ENCODE measurements around the gene OBSCN.

OBSCN gene

DNA sequence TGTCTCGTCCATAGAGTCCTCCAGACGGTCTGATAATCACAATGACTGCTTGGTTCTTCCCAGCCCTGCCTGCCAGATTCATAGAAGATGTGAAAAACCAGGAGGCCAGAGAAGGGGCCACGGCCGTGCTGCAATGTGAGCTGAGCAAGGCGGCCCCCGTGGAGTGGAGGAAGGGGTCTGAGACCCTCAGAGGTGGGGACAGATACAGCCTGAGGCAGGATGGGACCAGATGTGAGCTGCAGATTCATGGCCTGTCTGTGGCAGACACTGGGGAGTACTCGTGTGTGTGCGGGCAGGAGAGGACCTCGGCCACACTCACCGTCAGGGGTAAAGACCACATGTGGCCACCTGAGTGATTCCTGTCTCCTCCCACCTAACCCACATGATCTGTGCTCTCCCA is 86.9 kb downstream of the OBSCN start:
- DNase-seq: no peak

DNA sequence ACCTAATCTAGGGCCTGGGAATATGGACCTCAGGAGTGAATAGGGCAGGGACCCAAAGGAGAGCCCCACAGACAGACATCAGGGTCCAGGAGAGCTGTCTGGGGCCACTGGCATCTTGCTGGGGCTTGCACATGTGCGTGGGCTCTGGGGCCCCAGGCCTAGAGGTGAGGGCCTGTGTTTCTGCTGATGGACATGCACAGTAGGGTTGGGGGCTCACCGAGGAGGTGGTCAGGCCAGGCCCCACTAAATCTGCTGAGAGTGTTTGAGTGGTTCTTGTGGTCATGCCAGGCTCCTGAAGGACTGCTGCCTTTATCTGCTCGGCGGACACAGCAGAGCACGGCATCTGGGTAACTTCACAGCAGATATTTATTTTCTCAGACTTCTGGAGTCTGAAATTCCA is 87.4 kb downstream of the OBSCN start:
- no peak for DNase-seq

DNA sequence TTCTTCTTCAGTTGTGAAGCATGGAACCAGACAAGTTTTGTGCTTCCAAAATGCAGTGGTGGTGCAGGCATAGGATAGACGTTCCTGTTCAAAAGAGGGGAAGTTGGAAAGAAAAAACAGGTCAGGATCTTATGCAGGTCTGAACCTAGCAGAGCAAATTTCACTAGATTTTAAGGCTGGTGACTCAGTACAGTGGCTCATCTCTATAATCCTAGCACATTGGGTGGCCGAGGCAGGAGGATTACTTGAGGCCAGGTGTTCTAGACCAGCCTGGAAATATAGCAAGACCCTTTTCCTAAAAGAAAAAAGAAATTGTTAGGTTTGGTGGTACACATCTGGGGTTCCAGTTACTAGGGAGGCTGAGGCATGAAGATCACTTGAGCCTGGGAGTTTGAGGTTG is 88.1 kb downstream of the OBSCN start:
- DNase-seq: no peak

DNA sequence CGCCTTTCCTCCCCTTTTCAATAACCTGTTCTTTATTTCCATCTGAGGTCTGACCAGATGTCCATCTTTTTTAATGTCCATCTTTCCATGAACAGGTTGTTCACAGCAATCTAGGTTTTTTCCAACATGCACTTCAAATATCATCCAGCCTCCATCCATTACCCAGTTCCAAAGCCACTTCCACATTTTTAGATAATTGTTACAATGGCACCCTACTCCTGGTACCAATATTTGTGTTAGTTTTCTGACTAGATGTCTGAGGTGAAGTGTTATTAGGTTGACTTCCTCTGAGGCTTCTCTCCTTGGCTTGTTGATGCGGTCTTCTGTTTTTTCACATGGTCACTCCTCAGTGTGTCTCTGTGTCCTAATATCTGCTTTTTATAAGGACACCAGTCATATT is 89.4 kb downstream of the OBSCN start:
- no peak for DNase-seq

DNA sequence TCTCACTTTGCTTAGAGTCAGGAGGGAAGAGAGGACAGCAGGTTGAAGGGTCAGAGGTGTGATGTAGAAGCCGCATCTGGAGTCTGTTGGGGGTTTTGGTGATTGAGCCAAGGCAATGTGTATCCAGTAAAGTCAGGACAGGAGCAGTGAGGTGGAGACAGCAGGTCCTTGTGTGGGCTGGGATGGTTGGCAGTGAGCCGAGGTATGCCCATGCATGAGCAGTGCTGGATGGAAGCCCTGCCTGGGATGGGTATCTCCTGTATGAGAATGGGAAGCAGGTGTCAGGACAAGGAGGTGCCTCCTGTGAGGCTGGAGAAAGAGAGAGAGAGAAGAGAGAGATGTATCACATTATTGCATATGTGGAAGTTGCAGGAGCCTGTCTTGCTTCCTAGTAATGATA is 90.0 kb downstream of the OBSCN start:
- DNase-seq: no peak

DNA sequence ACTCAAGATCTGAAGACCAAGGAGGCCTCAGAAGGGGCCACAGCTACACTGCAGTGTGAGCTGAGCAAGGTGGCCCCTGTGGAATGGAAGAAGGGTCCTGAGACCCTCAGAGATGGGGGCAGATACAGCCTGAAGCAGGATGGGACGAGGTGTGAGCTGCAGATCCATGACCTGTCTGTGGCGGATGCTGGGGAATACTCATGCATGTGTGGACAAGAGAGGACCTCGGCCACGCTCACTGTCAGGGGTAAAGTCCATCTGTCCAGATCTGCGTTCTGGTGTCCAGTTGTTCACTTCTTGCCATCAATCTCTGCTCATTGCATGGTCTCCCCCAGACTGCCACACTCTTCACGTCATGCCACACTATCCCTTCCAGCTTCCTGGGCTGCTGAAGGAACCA is 90.6 kb downstream of the OBSCN start:
- DNase-seq: no peak

DNA sequence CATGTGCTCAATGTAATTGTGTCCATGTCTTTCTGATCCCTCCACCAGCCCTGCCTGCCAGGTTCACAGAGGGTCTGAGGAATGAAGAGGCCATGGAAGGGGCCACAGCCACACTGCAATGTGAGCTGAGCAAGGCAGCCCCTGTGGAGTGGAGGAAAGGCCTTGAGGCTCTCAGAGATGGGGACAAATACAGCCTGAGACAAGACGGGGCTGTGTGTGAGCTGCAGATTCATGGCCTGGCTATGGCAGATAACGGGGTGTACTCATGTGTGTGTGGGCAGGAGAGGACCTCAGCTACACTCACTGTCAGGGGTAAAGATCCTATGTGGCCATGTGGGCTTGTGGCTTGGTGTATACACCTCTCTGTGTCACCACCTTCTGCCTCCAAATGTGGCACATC is 91.4 kb downstream of the OBSCN start:
- no peak for DNase-seq

DNA sequence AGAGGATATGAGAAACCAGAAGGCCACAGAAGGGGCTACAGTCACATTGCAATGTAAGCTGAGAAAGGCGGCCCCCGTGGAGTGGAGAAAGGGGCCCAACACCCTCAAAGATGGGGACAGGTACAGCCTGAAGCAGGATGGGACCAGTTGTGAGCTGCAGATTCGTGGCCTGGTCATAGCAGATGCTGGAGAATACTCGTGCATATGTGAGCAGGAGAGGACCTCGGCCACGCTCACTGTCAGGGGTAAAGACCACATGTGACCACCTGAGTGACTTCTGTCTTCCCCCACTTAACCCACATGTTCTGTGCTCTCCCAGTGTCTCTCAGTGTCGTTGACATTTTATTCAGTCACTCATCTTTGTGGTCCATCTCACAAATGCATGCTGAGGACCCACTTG is 92.1 kb downstream of the OBSCN start:
- DNase-seq: no peak

DNA sequence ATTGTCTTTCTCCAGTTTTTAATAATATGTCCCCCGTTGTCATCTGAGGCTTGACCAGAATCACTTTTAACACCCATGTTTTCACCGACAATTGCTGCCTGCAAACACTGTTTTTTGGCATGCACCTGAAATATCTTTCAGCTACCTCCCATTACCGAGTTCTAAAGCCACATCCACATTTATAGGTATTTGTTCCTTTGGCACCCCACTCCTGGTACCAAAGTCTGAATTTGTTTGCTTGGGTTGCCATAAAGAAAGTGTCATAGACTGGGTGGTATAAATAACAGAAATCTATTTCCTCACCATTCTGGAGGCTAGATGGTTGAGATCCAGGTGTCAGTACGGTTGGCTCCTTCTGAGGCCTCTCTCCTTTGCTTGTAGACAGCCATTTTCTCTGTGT is 94.2 kb downstream of the OBSCN start:
- no peak for DNase-seq

DNA sequence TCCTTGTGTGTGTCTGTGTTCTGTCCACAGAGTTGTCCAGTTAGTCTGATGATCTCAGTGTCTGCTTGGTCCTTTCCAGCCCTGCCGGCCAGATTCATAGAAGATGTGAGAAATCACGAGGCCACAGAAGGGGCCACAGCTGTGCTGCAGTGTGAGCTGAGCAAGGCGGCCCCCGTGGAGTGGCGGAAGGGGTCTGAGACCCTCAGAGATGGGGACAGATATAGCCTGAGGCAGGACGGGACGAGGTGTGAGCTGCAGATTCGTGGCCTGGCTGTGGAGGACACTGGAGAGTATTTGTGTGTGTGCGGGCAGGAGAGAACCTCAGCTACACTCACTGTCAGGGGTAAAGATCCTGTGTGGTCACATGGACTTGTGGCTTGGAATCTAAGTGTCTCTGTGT is 95.8 kb downstream of the OBSCN start:
- DNase-seq: no peak

DNA sequence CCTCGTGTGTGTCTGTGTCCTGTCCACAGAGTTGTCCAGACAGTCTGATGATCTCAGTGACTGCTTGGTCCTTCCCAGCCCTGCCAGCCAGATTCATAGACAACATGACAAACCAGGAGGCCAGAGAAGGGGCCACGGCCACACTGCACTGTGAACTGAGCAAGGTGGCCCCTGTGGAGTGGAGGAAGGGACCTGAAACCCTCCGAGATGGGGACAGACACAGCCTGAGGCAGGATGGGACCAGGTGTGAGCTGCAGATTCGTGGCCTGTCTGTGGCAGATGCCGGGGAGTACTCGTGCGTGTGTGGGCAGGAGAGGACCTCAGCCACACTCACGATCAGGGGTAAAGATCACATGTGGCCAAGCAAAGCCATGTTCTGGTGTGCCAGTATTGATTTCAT is 96.4 kb downstream of the OBSCN start:
- DNase-seq: no peak

DNA sequence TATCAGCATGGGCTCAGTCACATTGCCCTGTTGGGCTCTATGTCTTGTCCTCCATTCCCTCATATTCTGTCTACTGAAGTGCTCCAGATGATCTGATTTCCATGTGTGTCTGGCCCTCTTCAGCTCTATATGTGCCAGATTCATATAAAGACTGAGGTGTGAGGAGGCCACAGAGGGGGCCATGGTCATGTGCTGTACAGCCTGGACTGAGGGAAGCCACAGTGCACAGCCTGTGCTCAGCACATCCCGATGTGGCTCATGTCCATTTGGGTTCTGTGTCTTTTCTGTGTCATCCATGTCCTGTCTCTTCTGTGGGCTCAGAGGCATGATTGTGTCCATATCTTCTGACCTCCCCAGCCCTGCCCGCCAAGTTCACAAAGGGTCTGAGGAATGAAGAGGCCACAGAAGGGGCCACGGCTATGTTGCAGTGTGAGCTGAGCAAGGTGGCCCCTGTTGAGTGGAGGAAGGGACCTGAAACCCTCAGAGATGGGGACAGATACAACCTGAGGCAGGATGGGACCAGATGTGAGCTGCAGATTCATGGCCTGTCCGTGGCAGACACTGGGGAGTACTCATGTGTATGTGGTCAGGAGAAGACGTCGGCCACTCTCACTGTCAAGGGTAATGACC is 97.0 kb downstream of the OBSCN start:
- DNase-seq: no peak

DNA sequence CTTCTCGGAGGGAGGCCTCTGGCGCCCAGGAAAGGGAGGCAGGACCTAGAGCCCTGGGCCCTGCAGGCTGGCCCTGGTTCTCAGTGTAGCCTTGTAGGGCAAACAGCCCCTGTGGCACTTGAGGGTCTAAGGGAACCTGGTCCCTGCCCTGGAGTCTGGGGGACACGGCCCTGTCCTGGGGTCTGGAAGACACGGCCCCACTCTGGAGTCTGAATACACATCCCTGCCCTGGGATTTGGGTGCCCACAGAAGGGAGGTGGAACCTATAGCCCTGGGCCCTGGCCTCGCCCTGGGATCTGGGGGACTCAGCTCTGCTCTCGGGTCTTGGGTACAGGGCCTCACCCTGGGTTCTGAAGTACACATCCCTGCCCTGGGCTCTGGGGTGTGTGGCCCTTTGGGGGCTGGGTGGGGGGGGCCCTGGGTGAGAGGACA is 97.9 kb downstream of the OBSCN start:
- no peak for DNase-seq

DNA sequence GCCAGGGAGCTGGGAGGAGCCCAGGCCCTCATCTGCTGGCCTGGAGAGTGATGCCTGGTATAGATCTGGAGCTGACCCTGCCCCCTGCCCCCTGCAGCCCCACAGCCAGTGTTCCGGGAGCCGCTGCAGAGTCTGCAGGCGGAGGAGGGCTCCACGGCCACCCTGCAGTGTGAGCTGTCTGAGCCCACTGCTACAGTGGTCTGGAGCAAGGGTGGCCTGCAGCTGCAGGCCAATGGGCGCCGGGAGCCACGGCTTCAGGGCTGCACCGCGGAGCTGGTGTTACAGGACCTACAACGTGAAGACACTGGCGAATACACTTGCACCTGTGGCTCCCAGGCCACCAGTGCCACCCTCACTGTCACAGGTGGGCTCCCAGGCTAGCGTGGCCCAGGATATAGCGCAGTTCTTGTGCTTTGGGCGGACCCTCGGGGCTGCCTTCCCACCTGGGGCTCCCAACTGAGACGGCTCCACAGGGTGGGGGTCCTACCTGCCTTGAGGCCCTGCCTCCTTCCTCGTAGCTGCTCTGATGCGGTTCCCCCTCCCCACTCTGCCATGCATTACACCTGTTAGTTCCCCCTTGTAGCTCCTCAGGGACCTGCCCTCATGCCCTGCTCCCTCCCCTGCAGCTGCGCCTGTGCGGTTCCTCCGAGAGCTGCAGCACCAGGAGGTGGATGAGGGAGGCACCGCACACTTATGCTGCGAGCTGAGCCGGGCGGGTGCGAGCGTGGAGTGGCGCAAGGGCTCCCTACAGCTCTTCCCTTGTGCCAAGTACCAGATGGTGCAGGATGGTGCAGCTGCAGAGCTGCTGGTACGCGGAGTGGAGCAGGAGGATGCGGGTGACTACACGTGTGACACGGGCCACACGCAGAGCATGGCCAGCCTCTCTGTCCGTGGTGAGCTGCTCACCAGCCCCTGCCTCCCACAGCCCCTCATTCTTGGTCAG is 98.7 kb downstream of the OBSCN start:
- no peak for DNase-seq

DNA sequence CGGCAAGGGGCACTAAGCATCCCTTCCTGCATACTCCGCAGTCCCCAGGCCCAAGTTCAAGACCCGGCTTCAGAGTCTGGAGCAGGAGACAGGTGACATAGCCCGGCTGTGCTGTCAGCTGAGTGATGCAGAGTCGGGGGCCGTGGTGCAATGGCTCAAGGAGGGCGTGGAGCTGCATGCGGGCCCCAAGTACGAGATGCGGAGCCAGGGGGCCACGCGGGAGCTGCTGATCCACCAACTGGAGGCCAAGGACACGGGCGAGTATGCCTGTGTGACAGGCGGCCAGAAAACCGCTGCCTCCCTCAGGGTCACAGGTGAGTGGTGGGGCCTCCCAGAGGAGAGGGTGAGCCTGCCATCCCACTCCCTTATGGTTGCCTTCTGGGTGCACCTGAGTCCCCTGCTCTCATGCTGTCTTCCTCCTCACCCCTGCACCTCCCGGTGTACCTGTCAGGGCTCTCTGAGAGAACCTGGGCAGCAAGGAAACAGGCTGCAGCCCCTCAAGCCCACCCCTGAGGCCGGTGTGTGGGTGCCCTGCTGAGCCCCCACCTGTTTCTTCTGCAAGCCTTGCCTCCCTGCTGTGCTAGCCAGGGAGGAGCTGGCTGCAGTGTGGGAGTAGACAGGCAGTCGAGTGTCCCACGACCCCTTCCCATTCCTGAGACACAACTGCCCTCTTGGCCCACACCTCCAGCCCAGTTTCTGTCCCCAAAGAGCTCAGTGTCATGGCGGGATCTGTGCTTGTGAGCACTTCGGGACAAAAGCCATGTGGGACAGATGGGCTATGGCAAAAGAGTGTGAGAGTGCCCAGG is 99.6 kb downstream of the OBSCN start:
- DNase-seq: no peak

DNA sequence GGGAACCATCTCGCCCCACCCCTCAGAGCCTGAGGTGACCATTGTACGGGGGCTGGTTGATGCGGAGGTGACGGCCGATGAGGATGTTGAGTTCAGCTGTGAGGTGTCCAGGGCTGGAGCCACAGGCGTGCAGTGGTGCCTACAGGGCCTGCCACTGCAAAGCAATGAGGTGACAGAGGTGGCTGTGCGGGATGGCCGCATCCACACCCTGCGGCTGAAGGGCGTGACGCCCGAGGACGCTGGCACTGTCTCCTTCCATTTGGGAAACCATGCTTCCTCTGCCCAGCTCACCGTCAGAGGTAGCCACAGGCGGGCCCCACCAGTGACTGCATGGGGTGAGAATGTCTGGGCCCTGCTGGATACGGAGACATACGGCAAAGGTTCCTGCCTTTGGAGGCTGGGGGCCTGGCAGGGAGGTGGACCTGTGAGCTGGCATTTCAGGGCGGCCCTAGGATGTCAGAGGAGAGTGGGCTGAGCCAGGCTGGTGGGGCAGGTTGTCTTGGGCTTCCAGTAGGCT is 100.3 kb downstream of the OBSCN start:
- DNase-seq: no peak

DNA sequence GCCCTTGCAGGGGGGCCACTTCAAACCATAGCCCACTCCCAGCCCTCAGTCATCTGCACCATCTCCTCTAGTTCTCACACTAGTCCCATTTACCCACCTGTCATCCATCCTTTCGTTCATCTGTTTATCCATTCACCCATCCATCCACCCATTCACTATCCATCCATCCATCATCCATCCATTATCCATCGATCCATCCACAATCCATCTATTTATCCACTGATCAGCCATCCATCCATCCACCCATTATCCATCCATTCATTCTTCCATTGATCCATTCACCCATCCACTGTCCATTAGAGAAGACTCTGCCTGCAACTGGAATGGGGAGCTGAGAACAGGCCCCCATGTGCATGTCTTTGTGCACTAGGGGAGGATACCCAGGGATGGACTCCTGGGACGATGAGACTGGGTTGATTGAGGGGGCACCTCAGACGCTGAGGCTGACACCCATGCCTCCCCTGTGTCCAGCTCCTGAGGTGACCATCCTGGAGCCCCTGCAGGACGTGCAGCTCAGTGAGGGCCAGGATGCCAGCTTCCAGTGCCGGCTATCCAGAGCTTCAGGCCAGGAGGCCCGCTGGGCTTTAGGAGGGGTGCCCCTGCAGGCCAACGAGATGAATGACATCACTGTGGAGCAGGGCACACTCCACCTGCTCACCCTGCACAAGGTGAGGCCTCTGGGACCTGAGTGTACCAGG is 100.9 kb downstream of the OBSCN start:
- no peak for DNase-seq

DNA sequence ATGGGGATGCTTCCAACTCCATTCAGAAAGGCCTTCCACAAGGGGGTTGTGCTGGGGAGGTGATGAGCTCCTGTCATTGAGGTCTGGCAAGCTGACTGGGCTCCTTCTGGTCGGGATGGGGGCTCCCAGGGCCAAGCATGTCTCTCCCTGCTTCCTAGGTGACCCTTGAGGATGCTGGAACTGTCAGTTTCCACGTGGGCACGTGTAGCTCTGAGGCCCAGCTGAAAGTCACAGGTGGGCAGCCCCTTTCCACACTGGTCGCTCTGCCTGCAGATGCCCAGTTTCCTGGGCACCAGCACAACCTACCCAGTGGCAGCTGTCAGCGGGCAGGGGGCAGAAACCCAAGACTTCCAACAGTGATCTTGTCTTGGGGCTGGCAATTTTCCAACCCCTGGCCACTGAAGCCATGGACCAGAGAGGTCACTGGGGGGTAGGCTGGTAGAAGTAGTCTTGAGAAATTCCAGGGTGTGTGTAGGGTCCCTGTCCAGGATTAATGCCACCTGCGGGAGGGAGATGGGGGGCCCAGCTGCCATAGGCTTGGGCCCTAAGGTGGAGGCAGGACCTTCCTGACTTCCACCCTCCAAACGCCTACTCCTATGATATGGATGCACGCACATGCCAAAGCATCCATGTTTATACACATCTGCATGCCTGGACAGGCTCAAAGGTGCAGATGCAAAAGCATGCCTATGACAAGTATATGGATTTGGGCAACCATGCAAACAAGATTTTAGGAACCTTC is 101.7 kb downstream of the OBSCN start:
- DNase-seq: no peak

DNA sequence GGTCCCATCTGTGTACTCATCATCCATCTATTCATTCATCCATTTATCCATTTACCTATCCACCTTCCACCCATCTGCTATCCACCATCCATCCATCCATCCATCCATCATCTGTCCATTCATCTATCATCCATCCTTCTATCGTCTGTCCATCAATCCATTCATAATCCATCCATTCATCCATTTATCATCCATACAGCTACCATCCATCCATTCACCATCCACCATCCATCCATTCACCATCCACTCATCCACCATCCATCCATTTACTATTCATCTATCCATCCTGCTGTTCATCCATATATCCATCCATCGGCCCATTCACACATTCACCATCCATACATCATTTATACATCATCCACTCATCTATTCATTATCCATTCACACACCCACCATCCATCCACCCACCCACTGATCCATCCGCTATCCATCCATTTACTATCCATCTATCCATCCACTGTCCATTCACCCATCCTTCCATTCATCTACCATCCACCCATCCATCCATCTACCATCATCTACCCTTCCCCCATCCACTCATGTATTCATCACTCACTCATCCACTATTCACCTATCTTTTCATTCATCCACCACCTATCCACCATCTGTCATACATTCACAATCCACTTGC is 102.4 kb downstream of the OBSCN start:
- no peak for DNase-seq

DNA sequence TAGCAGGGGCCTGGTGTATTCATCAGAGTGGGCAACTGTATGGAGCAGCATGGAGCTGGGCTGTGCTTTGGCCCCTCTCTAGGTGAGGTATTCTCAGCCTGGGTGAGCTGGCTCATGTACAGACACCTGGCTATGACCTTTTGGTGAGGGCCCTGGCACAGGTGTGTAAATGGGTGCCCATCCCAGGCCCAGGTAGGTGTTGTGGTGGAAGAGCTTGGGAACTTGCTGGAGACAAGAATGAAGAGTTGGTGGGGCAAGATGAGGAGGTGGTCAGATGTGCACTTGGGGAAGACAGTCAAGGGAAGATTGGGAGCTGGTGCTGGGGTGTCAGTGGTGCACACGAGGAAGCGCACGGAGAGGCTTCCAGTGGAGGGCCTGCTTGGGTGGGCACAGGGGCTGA is 103.2 kb downstream of the OBSCN start:
- no peak for DNase-seq

DNA sequence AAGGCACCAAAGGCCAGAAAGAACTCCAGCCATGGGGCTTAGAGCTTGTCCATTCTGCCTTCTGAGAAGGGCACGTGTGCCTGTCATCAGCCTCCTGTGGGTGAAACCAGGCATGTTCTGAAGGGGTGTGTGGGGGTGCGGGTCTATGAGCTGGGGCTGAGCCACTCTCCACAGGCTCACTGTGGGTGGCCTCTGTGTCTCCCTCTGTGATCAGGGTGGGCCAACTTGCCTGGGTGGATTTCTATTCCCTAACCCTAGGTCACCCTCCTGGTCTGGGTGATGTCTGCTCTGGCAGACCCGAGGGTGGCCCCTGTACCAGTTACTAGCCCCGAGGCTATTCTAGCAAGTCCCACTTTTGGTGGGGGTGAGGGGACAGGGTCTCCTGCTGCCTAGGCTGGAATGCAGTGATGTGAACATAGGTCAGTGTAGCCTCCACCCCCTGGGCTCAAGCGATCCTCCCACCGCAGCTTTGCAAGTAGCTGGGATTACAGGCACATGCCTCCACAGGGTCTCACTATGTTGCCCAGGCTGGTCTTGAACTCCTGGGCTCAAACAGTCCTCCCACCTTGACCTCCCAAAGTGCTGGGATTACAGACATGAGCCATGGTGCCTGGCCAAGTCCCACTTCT is 104.4 kb downstream of the OBSCN start:
- DNase-seq: no peak
